GM12878 (cell line): Measurements from ENCODE around the gene ARID5B. TPM values are rescaled to one million over a fixed set of nuclear protein-coding genes. Genes with fewer than 3 reads are reported as not detected.
A peak's percentile ranks its signal among the peaks of the same experiment; 100 is the strongest.

Experiments
- ATF7 ChIP-seq: fragments of 450-650 bp; IDR thresholded peaks from 2 replicates; pipeline ENCODE4 v1.6.1; 2016; ENCODE audit warnings: low read depth, mild to moderate bottlenecking
- BCL11A ChIP-seq: IDR thresholded peaks from 2 replicates; pipeline ENCODE4 v1.6.1; 2011; ENCODE audit warnings: low read depth, low read length
- BRCA1 ChIP-seq: IDR thresholded peaks from 2 replicates; pipeline ENCODE4 v1.6.1; 2011; ENCODE audit warnings: low read depth, low read length, improper control_type of control experiment
- CBX3 ChIP-seq: fragments of 200-600 bp; sonication (generic); IDR thresholded peaks from 2 replicates; pipeline ENCODE4 v1.6.1; 2016; ENCODE audit warnings: low read depth, borderline replicate concordance
- FOXM1 ChIP-seq: IDR thresholded peaks from 2 replicates; pipeline ENCODE4 v1.6.1; 2012; ENCODE audit warnings: low read depth, mild to moderate bottlenecking, inconsistent platforms, low read length, moderate library complexity
- GATAD2B ChIP-seq: fragments of 450-650 bp; conservative IDR thresholded peaks from 2 replicates; pipeline ENCODE4 v1.6.1; 2017; ENCODE audit warnings: low read depth, mild to moderate bottlenecking, moderate library complexity
- HDAC6 ChIP-seq: fragments of 200-600 bp; sonication (generic); IDR thresholded peaks from one replicate; pipeline ENCODE4 v1.8.0; 2017; ENCODE audit warnings: antibody characterized with exemption; ENCODE audit not compliant: unreplicated experiment
- IKZF1 ChIP-seq: fragments of 450-650 bp; conservative IDR thresholded peaks from 2 replicates; pipeline ENCODE4 v1.6.1; 2017; ENCODE audit warnings: antibody characterized with exemption, mild to moderate bottlenecking
- IKZF2 ChIP-seq, 2 experiments: fragments of 450-650 bp; IDR thresholded peaks; 2 replicates each; pipeline ENCODE4 v1.6.1; 2017; ENCODE audit warnings: mild to moderate bottlenecking in 2 of 2, moderate library complexity in 2 of 2
- IRF4 ChIP-seq: IDR thresholded peaks from 2 replicates; pipeline ENCODE4 v1.6.1; 2011; ENCODE audit warnings: low read depth, low read length
- MYB ChIP-seq: fragments of 150-350 bp; IDR thresholded peaks from 2 replicates; pipeline ENCODE4 v1.6.1; 2014; ENCODE audit warnings: mild to moderate bottlenecking, low read depth, low read length, borderline replicate concordance
- NFXL1 ChIP-seq: fragments of 450-650 bp; IDR thresholded peaks from 2 replicates; pipeline ENCODE4 v1.6.1; 2017; ENCODE audit warnings: antibody characterized with exemption, mild to moderate bottlenecking, borderline replicate concordance
- POLR2AphosphoS5 ChIP-seq: IDR thresholded peaks from 2 replicates; pipeline ENCODE4 v1.6.1; 2011; ENCODE audit warnings: mild to moderate bottlenecking, low read length, inconsistent platforms
- RCOR1 ChIP-seq: conservative IDR thresholded peaks from 2 replicates; pipeline ENCODE4 v1.6.1; 2012; ENCODE audit warnings: low read depth, low read length, improper control_type of control experiment
- RUNX3 ChIP-seq: IDR thresholded peaks from 2 replicates; pipeline ENCODE4 v1.6.1; 2012; ENCODE audit warnings: low read length, inconsistent platforms
- SMARCA5 ChIP-seq: fragments of 450-650 bp; IDR thresholded peaks from 2 replicates; pipeline ENCODE4 v1.6.1; 2017; ENCODE audit warnings: mild to moderate bottlenecking
- SREBF2 ChIP-seq: IDR thresholded peaks from 2 replicates; pipeline ENCODE4 v1.6.1; 2012; ENCODE audit warnings: mild to moderate bottlenecking, low read length
- SRF ChIP-seq, 2 experiments: IDR thresholded peaks; 2 replicates each; pipeline ENCODE4 v1.6.1; 2011; ENCODE audit warnings: low read depth in 2 of 2, low read length in 2 of 2, mild to moderate bottlenecking in 1 of 2, moderate library complexity in 1 of 2
- TCF7 ChIP-seq: IDR thresholded peaks from 2 replicates; pipeline ENCODE4 v1.6.1; 2014; ENCODE audit warnings: antibody characterized with exemption, borderline replicate concordance
- ZBED1 ChIP-seq: IDR thresholded peaks from 2 replicates; pipeline ENCODE4 v1.6.1; 2016; ENCODE audit warnings: borderline replicate concordance
- polyA plus RNA-seq, 11 experiments: library from polyadenylated mRNA; depleted of rRNA in 4 of 11; unstranded in 6 of 11; stranded (reverse) in 5 of 11; fragments of >200 nt; fragmentation: Nextera tagmentation in 4 of 11; fragmentation: Illumina TruSeq in 1 of 11; extraction: Ambion mirVana in 4 of 11; extraction: Trizol in 1 of 11; gene quantifications; 1 replicate in 1 of 11; 2 replicates in 10 of 11; pipeline versions ENCODE4 v1.2.1 to v1.2.3, GENCODE V29; 2011 to 2016; ENCODE audit warnings: inconsistent platforms in 2 of 11, missing spikeins in 2 of 11, low read depth in 1 of 11
- total RNA-seq, 4 experiments: library from RNA; depleted of rRNA in 3 of 4; stranded (reverse); fragments of >200 nt in 3 of 4; fragmentation: Illumina TruSeq in 1 of 4; extraction: Trizol in 1 of 4; gene quantifications; 2 replicates each; pipeline versions ENCODE4 v1.2.1 to v1.2.3, GENCODE V29; 2013 to 2021
- TF ChIP-seq, protein P1 (sequence below): fragments of 450-650 bp; IDR thresholded peaks from 2 replicates; pipeline ENCODE4 v1.6.1; 2017; ENCODE audit warnings: mild to moderate bottlenecking, moderate library complexity
- TF ChIP-seq, protein P2 (sequence below): fragments of 450-650 bp; IDR thresholded peaks from 2 replicates; pipeline ENCODE4 v1.6.1; 2018; ENCODE audit warnings: borderline replicate concordance, mild to moderate bottlenecking; ENCODE audit not compliant: partially characterized antibody
- TF ChIP-seq, protein P3 (sequence below): fragments of 450-650 bp; IDR thresholded peaks from 2 replicates; pipeline ENCODE4 v1.6.1; 2016; ENCODE audit warnings: mild to moderate bottlenecking

Gene ARID5B
- total and polyA plus RNA-seq, 10 of the 15 experiments (the other 5 are each of a cell fraction or from before 2014, with no cell fraction given) = 2.7 to 8.5 (median 6.1) TPM

DNA sequence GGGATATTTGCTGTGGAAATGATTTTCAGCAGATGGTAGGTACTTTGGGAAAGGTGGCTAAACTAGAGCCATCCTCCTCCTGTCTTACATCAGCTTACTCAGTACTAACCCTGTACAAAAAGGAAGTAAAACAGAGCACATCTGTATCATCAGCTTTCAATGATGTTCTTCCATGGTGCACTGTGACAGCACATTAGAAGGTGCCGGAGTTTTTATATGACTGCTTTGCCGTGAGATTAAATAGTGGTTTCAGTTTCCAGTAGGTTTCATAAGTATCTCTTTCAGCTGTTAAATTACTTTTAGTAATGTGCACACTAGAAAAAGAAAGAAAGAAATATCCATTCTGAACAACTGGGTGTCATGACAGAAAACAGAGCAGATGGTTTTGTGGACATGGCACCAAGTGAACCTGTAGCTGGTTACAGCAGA is 86.5 kb downstream of the ARID5B start (continued):
- TF ChIP-seq, protein P1, sequence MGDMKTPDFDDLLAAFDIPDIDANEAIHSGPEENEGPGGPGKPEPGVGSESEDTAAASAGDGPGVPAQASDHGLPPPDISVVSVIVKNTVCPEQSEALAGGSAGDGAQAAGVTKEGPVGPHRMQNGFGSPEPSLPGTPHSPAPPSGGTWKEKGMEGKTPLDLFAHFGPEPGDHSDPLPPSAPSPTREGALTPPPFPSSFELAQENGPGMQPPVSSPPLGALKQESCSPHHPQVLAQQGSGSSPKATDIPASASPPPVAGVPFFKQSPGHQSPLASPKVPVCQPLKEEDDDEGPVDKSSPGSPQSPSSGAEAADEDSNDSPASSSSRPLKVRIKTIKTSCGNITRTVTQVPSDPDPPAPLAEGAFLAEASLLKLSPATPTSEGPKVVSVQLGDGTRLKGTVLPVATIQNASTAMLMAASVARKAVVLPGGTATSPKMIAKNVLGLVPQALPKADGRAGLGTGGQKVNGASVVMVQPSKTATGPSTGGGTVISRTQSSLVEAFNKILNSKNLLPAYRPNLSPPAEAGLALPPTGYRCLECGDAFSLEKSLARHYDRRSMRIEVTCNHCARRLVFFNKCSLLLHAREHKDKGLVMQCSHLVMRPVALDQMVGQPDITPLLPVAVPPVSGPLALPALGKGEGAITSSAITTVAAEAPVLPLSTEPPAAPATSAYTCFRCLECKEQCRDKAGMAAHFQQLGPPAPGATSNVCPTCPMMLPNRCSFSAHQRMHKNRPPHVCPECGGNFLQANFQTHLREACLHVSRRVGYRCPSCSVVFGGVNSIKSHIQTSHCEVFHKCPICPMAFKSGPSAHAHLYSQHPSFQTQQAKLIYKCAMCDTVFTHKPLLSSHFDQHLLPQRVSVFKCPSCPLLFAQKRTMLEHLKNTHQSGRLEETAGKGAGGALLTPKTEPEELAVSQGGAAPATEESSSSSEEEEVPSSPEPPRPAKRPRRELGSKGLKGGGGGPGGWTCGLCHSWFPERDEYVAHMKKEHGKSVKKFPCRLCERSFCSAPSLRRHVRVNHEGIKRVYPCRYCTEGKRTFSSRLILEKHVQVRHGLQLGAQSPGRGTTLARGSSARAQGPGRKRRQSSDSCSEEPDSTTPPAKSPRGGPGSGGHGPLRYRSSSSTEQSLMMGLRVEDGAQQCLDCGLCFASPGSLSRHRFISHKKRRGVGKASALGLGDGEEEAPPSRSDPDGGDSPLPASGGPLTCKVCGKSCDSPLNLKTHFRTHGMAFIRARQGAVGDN = peak; percentile 59
- no peak for TF ChIP-seq NFXL1
- TF ChIP-seq, protein P2, sequence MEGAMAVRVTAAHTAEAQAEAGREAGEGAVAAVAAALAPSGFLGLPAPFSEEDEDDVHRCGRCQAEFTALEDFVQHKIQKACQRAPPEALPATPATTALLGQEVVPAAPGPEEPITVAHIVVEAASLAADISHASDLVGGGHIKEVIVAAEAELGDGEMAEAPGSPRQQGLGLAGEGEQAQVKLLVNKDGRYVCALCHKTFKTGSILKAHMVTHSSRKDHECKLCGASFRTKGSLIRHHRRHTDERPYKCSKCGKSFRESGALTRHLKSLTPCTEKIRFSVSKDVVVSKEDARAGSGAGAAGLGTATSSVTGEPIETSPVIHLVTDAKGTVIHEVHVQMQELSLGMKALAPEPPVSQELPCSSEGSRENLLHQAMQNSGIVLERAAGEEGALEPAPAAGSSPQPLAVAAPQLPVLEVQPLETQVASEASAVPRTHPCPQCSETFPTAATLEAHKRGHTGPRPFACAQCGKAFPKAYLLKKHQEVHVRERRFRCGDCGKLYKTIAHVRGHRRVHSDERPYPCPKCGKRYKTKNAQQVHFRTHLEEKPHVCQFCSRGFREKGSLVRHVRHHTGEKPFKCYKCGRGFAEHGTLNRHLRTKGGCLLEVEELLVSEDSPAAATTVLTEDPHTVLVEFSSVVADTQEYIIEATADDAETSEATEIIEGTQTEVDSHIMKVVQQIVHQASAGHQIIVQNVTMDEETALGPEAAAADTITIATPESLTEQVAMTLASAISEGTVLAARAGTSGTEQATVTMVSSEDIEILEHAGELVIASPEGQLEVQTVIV = no peak
- no peak for TF ChIP-seq SREBF2
- no peak for TF ChIP-seq SRF (IDR thresholded peaks at IDR 0.05; ENCODE audit: low read depth in 2 of 2, low read length in 2 of 2)
- TF ChIP-seq MYB = no peak
- TF ChIP-seq BRCA1 = no peak
- TF ChIP-seq FOXM1 = peak; percentile 97
- TF ChIP-seq GATAD2B = 0 out of 2 replicates have a peak, but pooled peaks have one; percentile 38
- TF ChIP-seq ATF7 = peak; percentile 89
- 0 out of 2 replicates have a peak, but pooled peaks have one; percentile 42 for TF ChIP-seq RCOR1
- peak; percentile 62; the same call in 1 of the 2 replicates for TF ChIP-seq POLR2AphosphoS5
- TF ChIP-seq IKZF2 (IDR thresholded peaks at IDR 0.05) = peak; percentile 92 to 93
- peak; percentile 82 for TF ChIP-seq IKZF1
- peak; percentile 93 for TF ChIP-seq ZBED1
- no peak for TF ChIP-seq TCF7
- TF ChIP-seq BCL11A = peak; percentile 85
- no peak for TF ChIP-seq SMARCA5
- peak; percentile 55 for TF ChIP-seq HDAC6
- TF ChIP-seq, protein P3, sequence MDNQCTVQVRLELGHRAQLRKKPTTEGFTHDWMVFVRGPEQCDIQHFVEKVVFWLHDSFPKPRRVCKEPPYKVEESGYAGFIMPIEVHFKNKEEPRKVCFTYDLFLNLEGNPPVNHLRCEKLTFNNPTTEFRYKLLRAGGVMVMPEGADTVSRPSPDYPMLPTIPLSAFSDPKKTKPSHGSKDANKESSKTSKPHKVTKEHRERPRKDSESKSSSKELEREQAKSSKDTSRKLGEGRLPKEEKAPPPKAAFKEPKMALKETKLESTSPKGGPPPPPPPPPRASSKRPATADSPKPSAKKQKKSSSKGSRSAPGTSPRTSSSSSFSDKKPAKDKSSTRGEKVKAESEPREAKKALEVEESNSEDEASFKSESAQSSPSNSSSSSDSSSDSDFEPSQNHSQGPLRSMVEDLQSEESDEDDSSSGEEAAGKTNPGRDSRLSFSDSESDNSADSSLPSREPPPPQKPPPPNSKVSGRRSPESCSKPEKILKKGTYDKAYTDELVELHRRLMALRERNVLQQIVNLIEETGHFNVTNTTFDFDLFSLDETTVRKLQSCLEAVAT = 0 out of 2 replicates have a peak, but pooled peaks have one; percentile 39
- TF ChIP-seq IRF4 = peak; percentile 89
- peak; percentile 83 for TF ChIP-seq RUNX3
- no peak for TF ChIP-seq CBX3
